Ovary (tissue), 3 donors: Measurements from ENCODE around the gene CTLA4.

ENCODE experiments used
- EP300 ChIP-seq: sonication (generic); formaldehyde crosslinking; IDR thresholded peaks from one replicate; pipeline ENCODE4 v1.6.1; 2017; ENCODE audit warnings: antibody characterized with exemption
- POLR2A ChIP-seq: fragments of 450-650 bp; IDR thresholded peaks from one replicate; pipeline ENCODE4 v1.6.1; 2017; ENCODE audit warnings: antibody characterized with exemption, mild to moderate bottlenecking, moderate library complexity
- TF ChIP-seq, protein P1 (sequence below), 3 donors: fragments of 450-650 bp in 2 of 3; fragments of 200-600 bp in 1 of 3; IDR thresholded peaks; one replicate each; pipeline versions ENCODE4 v1.5.1 to v1.8.0; 2016 to 2022; ENCODE audit warnings: antibody characterized with exemption in 3 of 3, mild to moderate bottlenecking in 1 of 3
- donor health status: DM: no; HTN: no; CAD: no.

DNA sequence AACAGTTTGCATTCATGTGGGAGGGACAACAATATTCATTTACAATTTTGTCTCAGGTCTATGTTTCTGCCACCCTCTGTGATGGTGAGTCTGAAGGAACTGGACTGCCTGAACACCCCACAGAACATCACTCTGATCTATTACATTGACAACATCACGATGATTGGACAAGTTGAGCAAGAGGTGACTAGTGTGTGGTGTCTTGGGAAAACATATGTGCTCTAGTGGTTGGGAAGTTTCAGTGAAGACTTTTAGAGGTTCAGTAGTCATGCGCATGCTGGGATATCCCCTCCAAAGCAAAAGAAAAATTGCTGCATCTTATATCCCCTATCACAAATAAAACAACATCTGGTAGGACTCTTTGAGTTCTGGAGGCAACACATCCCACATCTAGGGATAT lies 18.6 kb upstream of the CTLA4 start:
- TF ChIP-seq, protein P1, sequence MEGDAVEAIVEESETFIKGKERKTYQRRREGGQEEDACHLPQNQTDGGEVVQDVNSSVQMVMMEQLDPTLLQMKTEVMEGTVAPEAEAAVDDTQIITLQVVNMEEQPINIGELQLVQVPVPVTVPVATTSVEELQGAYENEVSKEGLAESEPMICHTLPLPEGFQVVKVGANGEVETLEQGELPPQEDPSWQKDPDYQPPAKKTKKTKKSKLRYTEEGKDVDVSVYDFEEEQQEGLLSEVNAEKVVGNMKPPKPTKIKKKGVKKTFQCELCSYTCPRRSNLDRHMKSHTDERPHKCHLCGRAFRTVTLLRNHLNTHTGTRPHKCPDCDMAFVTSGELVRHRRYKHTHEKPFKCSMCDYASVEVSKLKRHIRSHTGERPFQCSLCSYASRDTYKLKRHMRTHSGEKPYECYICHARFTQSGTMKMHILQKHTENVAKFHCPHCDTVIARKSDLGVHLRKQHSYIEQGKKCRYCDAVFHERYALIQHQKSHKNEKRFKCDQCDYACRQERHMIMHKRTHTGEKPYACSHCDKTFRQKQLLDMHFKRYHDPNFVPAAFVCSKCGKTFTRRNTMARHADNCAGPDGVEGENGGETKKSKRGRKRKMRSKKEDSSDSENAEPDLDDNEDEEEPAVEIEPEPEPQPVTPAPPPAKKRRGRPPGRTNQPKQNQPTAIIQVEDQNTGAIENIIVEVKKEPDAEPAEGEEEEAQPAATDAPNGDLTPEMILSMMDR (IDR thresholded peaks at IDR 0.05) = no peak
- no peak for TF ChIP-seq POLR2A
- no peak for TF ChIP-seq EP300
